ENCODE measurements around the gene SNX25.
A peak's percentile ranks its signal among the peaks of the same experiment; 100 is the strongest.
"Not testable (repeated sequence)": the region's sequence is repeated elsewhere in the genome, so short reads cannot be mapped to it uniquely, and the experiment has no call there.

Gene SNX25

DNA sequence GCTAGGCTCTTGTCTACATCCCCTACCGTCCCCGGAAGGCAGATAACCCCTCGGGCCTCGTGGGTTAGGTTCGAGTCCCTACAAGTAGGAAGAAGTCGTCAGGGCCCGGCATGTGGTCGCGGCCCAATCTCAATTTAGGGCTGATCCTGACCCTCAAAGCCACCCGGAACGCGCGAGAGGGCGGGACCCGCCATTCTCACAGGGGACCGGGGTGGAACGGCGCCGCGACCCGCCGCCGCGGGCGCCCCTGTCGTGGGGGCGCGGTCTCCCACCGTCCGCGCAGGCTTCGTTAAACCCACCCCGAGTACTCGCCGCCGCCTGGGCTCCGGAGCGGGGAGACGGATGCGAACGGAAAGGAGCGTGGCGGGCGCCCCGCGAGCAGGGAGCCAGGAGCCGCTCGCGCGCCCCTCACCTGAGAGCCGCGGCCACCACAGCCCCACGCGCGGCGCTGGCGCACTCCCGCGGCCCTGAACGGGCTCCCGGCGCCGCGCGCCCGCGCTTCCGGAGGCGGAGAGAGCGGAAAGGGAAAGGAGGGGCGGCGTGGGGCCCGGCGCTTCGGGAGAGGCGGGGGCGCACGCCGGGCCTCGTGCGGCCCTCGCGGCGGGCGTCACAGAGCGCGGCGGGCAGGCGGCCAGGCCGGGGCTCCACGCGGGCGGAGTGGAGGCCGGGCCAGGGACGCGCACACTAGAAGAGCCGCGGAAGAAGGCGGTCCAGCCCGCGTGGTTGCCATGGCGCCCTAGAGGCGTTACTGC is 5.7 kb upstream of the SNX25 start, which contains the start of gene CFAP97:
Gene CFAP97 (minus strand): TSS at position 515 of the 752 bp plus-strand sequence. CDS start 12,804 bp downstream, outside the sequence.
- peaks cover 34% of the 10 kb centered on the region for H3K4me1 Mint-ChIP-seq
- H3K27me3 Mint-ChIP-seq (ENCODE audit: low read depth): peaks cover 5% of the 10 kb centered on the region
- peak within 1 kb of the TSS; percentile 97 to 99 (median 98) for H3K4me3 Mint-ChIP-seq
- peak within 1 kb of the TSS; percentile 96 to 99 (median 97) for H3K27ac Mint-ChIP-seq
- H3K36me3 Mint-ChIP-seq (ENCODE audit: low read depth): peaks cover 7% of the 10 kb centered on the region
- no peaks in the 10 kb centered on the region for H3K9me3 Mint-ChIP-seq
- TF ChIP-seq, protein P1, sequence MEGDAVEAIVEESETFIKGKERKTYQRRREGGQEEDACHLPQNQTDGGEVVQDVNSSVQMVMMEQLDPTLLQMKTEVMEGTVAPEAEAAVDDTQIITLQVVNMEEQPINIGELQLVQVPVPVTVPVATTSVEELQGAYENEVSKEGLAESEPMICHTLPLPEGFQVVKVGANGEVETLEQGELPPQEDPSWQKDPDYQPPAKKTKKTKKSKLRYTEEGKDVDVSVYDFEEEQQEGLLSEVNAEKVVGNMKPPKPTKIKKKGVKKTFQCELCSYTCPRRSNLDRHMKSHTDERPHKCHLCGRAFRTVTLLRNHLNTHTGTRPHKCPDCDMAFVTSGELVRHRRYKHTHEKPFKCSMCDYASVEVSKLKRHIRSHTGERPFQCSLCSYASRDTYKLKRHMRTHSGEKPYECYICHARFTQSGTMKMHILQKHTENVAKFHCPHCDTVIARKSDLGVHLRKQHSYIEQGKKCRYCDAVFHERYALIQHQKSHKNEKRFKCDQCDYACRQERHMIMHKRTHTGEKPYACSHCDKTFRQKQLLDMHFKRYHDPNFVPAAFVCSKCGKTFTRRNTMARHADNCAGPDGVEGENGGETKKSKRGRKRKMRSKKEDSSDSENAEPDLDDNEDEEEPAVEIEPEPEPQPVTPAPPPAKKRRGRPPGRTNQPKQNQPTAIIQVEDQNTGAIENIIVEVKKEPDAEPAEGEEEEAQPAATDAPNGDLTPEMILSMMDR (IDR thresholded peaks at IDR 0.05; ENCODE audit: unreplicated experiment in 3 of 3): no peak

GRCh38 chr4:185204238-185204910 is 5.0 kb upstream of the SNX25 start:
- peaks cover 7% of the 10 kb centered on the region for H3K36me3 Mint-ChIP-seq (ENCODE audit: low read depth)
- TF ChIP-seq, protein P1 (IDR thresholded peaks at IDR 0.05; ENCODE audit: unreplicated experiment in 3 of 3): no peak
- no peaks in the 10 kb centered on the region for H3K9me3 Mint-ChIP-seq
- H3K4me1 Mint-ChIP-seq: peaks cover 34% of the 10 kb centered on the region
- H3K27ac Mint-ChIP-seq: peak overlapping the region; percentile 72 to 77 (median 76)
- H3K4me3 Mint-ChIP-seq: peak overlapping the region; percentile 81 to 97 (median 90)
- peaks cover 8% of the 10 kb centered on the region for H3K27me3 Mint-ChIP-seq (ENCODE audit: low read depth)

GRCh38 chr4:185205073-185205472 is 4.3 kb upstream of the SNX25 start:
- H3K9me3 Mint-ChIP-seq; H3K27me3 Mint-ChIP-seq (ENCODE audit: low read depth); H3K36me3 Mint-ChIP-seq (ENCODE audit: low read depth): not testable (repeated sequence)
- Mint-ChIP-seq H3K4me3 (peak overlapping the region; percentile 29 to 97 (median 90)), H3K27ac (peak overlapping the region in 1 of 3 experiments; percentile 76), H3K4me1 (peaks cover 29% of the 10 kb centered on the region)

GRCh38 chr4:185205697-185206342 is 3.6 kb upstream of the SNX25 start:
- Mint-ChIP-seq H3K36me3 (ENCODE audit: low read depth) (no peaks in the 10 kb centered on the region), H3K27ac (no peak overlapping the region)
- TF ChIP-seq, protein P1 (IDR thresholded peaks at IDR 0.05; ENCODE audit: unreplicated experiment in 3 of 3): no peak

DNA sequence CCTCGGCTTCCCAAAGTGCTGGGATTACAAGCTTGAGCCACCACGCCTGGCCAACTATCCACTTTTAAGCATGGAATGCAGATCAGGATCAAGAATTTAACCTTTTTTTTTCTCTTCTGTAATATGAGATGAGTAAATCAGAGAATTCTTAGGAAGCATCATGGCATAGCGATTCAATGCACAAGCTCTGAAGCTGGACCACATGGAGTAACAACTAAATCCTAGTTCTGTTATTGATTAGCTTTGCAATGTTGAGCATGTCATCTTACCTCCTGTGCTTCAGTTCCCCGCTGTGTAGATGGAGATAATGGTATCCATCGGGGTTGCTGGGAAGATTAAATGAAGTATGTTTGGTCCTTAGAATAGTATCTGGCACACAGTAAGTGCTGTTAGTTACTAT is 1.9 kb upstream of the SNX25 start:
- TF ChIP-seq, protein P1 (IDR thresholded peaks at IDR 0.05; ENCODE audit: unreplicated experiment in 3 of 3): no peak
- Mint-ChIP-seq H3K27ac (no peak overlapping the region), H3K9me3 (no peaks in the 10 kb centered on the region), H3K36me3 (ENCODE audit: low read depth) (no peaks in the 10 kb centered on the region), H3K4me3 (peak overlapping the region in 2 of 3 experiments; percentile 26 to 42), H3K4me1 (peaks cover 34% of the 10 kb centered on the region), H3K27me3 (ENCODE audit: low read depth) (peaks cover 12% of the 10 kb centered on the region)

More at GRCh38 chr4:185205697-185206342, 3.6 kb upstream of the SNX25 start:
- Mint-ChIP-seq H3K4me3 (peak overlapping the region; percentile 17 to 25 (median 21)), H3K9me3 (no peaks in the 10 kb centered on the region), H3K27me3 (ENCODE audit: low read depth) (peaks cover 12% of the 10 kb centered on the region), H3K4me1 (peaks cover 31% of the 10 kb centered on the region)

- peaks cover 16% of the 10 kb centered on the region for H3K27me3 Mint-ChIP-seq (ENCODE audit: low read depth)
- H3K4me3 Mint-ChIP-seq; H3K27ac Mint-ChIP-seq; H3K9me3 Mint-ChIP-seq; H3K36me3 Mint-ChIP-seq (ENCODE audit: low read depth): not testable (repeated sequence)
- peaks cover 35% of the 10 kb centered on the region for H3K4me1 Mint-ChIP-seq
These were observed 379 bp downstream of the SNX25 start for GRCh38 chr4:185209852-185210101.
